ENCODE measurements around the gene GFRA4. TPM values are rescaled to one million over a fixed set of nuclear protein-coding genes. Genes with fewer than 3 reads are reported as not detected.

GFRA4 gene
- total RNA-seq, 2 experiments from 2014 or later = not detected

DNA sequence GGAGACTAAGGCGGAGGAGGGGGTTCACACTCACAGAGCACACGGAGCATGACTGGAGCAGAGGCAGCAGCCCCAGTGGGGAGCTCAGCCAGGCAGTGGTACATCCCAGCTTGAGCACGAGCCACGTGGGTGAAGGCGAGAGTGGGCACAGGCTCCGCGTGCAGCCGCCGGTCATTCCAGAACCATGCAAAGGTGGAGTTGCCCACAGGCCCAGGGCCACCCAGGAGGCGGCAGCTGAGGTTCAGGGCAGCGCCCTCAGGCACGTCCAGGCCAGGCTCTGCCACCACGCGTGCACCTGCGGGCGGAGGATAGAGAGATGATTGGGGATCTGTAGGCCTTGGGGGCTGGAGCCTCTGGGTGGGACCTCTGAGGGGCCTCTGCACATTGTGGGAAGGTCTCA, 28.1 kb upstream of the GFRA4 start:
- Mint-ChIP-seq H3K9me3 (peaks cover 1% of the 10 kb centered on the region), H3K36me3 (no peaks in the 10 kb centered on the region), H3K4me3 (no peak overlapping the region), H3K4me1 (ENCODE audit: low read depth) (no peaks in the 10 kb centered on the region), H3K27ac (no peak overlapping the region), H3K27me3 (peaks cover 2% of the 10 kb centered on the region)
- intact Hi-C loops (cut with micrococcal nuclease) = no loop called here
- ChIA-PET POLR2A (no interaction called here), CTCF (interaction anchor here (1.8 kb wide), 1 partner anchor 15 kb away, joined by 7 read pairs; no protein-coding TSS in a partner anchor)
- no peak for DNase-seq

DNA sequence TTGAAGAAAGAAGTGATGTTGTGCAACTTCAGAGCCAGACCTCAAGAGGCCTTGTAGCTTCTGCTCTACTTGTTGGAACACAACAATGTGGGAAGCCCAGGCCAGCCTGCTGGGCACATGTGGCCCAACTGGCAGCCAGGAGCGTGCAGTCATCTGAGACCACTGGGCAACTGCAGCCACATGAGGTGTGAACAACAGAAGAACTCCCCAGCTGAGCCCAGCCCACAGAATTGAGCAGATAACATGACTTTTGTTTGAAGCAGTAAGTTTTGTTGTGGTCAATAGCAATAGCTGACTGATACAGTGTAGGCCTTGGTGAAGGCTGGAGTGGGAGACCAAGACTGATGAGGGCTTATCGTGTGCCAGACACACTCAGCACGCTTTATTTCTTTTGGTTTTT, 27.2 kb upstream of the GFRA4 start:
- Mint-ChIP-seq H3K4me3 (no peak overlapping the region), H3K4me1 (ENCODE audit: low read depth) (no peaks in the 10 kb centered on the region), H3K36me3 (no peaks in the 10 kb centered on the region), H3K27me3 (peaks cover 7% of the 10 kb centered on the region), H3K9me3 (no peaks in the 10 kb centered on the region), H3K27ac (no peak overlapping the region)
- ChIA-PET POLR2A (no interaction called here), CTCF (no interaction called here)
- DNase-seq = no peak
- intact Hi-C loops (cut with micrococcal nuclease) = no loop called here

DNA sequence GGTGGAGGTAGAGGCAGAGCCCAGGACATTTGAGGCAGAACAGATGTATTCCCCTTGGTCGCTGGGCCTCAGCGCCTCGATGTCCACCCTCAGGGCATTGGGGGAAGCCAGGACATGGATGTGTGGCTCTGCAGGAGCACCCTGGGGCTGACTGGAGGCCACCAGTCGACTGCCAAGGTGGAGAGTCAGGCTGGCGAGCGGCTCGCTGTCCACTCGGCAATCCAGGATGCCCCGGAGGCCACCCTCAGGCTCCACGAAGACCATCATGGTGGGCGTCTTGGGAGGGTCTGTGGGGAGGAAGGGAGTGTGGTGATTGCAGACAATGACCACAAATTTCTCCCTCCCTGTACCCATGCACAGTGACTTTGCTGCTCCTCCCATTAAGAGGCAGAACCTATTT, 26.8 kb upstream of the GFRA4 start:
- ChIA-PET POLR2A (no interaction called here), CTCF (interaction anchor here (1.3 to 2.0 kb wide), 2 partner anchors 13 to 21 kb away, joined by 3 to 6 read pairs; no protein-coding TSS in a partner anchor)
- H3K36me3 Mint-ChIP-seq = no peaks in the 10 kb centered on the region
- no peak overlapping the region for H3K27ac Mint-ChIP-seq
- H3K9me3 Mint-ChIP-seq = no peaks in the 10 kb centered on the region
- H3K4me1 Mint-ChIP-seq (ENCODE audit: low read depth) = no peaks in the 10 kb centered on the region
- no peak overlapping the region for H3K4me3 Mint-ChIP-seq
- peaks cover 9% of the 10 kb centered on the region for H3K27me3 Mint-ChIP-seq
- DNase-seq = no peak
- intact Hi-C loops (cut with micrococcal nuclease) = no loop called here

DNA sequence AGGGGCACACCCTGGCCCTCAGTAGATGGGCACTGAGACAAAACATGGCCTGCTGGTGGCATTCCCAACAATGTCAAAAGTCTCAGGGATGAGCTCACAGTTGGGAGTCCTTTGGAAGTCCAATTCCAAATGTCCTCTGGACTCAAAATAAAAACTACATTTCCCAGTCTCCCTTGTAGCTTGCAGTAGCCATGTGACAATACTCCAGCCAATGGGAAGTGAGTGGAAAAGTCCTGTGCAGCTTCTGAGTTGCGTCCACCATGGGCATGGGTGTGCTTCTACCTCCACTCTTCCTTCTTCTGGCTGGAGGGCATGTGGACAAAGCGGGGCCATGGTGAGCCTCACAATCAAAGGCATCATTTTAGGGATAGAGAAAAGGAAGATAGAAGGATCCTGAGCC, 24.5 kb upstream of the GFRA4 start:
- DNase-seq = no peak
- POLR2A ChIA-PET = interaction anchor here (0.7 kb wide), 1 partner anchor 18 kb away, joined by 3 read pairs; no protein-coding TSS in a partner anchor
- CTCF ChIA-PET = interaction anchor here (1.4 to 1.5 kb wide), 3 partner anchors 10 to 61 kb away, joined by 4 to 9 read pairs (median 4); no protein-coding TSS in a partner anchor
- Mint-ChIP-seq H3K36me3 (no peaks in the 10 kb centered on the region), H3K27ac (no peak overlapping the region), H3K4me1 (ENCODE audit: low read depth) (no peaks in the 10 kb centered on the region), H3K9me3 (no peaks in the 10 kb centered on the region), H3K27me3 (peaks cover 13% of the 10 kb centered on the region), H3K4me3 (no peak overlapping the region)
- intact Hi-C loops (cut with micrococcal nuclease) = no loop called here

DNA sequence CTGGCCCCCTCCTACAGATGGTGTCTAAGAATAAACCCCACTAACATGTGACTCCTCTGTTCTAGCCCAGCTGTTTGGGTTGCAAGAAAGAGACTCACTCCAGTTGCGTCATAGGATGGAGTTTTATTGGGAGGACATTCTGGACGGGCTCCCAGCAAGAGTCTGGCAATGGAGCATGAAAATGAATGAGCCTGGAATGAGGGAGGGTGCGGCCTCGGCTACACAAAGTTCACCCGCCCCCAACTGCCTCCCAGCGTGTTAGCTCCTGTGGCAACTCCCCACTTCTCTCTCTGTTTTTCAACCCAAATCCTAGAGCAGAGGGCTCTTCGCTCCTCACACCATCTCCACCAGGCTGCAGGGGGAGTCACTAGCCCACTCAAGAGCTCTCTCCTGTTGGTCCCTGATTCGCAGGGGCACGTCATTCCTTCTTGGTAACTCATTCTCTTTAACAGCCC, 23.7 kb upstream of the GFRA4 start:
- no peak overlapping the region for H3K27ac Mint-ChIP-seq
- intact Hi-C loops (cut with micrococcal nuclease) = no loop called here
- no peaks in the 10 kb centered on the region for H3K4me1 Mint-ChIP-seq (ENCODE audit: low read depth)
- no peak for DNase-seq
- no peaks in the 10 kb centered on the region for H3K9me3 Mint-ChIP-seq
- ChIA-PET POLR2A (interaction anchor here (0.7 kb wide), 1 partner anchor 19 kb away, joined by 3 read pairs; no protein-coding TSS in a partner anchor), CTCF (interaction anchor here (1.4 to 1.5 kb wide), 3 partner anchors 10 to 62 kb away, joined by 4 to 9 read pairs (median 4); no protein-coding TSS in a partner anchor)
- peaks cover 16% of the 10 kb centered on the region for H3K27me3 Mint-ChIP-seq
- H3K4me3 Mint-ChIP-seq = no peak overlapping the region
- no peaks in the 10 kb centered on the region for H3K36me3 Mint-ChIP-seq

DNA sequence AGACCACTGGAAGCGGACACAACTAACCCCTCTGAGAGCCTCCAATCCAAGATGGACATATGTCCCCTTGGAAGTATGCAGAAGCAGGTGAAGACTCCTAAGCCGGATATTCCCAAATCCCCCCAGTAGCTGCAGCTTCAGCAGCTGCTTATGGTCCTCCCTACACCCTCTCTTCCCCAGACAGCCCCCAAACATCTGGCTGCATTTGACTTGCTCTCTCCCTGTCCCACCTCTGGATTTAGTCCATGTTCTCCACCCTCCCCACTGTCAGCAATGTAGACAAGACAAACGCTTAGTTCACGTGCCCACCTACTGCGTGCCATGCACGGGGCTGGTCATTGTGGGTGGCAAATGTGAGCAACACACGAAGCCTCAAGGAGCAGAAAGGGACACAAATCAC, 23.2 kb upstream of the GFRA4 start:
- Mint-ChIP-seq H3K9me3 (no peaks in the 10 kb centered on the region), H3K4me1 (ENCODE audit: low read depth) (no peaks in the 10 kb centered on the region), H3K27ac (no peak overlapping the region), H3K36me3 (no peaks in the 10 kb centered on the region), H3K27me3 (peaks cover 16% of the 10 kb centered on the region), H3K4me3 (no peak overlapping the region)
- POLR2A ChIA-PET = no interaction called here
- intact Hi-C loops (cut with micrococcal nuclease) = no loop called here
- CTCF ChIA-PET = interaction anchor here (1.4 to 2.0 kb wide), 3 partner anchors 10 to 63 kb away, joined by 4 to 6 read pairs (median 4); no protein-coding TSS in a partner anchor
- DNase-seq = no peak

DNA sequence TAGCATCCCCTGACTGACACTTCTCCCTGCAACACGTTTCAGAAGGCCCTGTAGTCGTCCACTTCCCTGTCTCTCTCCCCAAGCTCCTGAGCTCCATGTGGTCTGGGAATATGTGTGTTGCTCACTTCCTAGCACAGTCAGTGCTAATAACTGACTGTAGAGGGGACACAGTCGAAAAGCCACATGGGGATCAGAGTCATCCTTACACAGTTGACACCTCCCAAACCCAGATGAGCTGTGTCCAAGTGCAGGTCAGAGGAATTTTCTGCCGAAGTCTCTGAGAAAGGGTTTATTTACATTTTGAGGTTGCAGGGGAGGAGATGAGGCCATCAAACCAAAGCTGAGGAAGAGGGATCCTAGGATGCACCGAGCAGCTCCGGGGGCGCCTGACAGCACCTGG, 22.1 kb upstream of the GFRA4 start:
- no peak for DNase-seq
- Mint-ChIP-seq H3K4me1 (ENCODE audit: low read depth) (no peaks in the 10 kb centered on the region), H3K27ac (no peak overlapping the region), H3K27me3 (peaks cover 26% of the 10 kb centered on the region), H3K36me3 (no peaks in the 10 kb centered on the region), H3K4me3 (no peak overlapping the region), H3K9me3 (no peaks in the 10 kb centered on the region)
- intact Hi-C loops (cut with micrococcal nuclease) = no loop called here
- ChIA-PET CTCF (interaction anchor here (1.3 to 2.0 kb wide), 2 partner anchors 9 to 26 kb away, joined by 3 to 6 read pairs; no protein-coding TSS in a partner anchor), POLR2A (interaction anchor here (0.5 kb wide), 1 partner anchor 146 kb away, joined by 3 read pairs; no protein-coding TSS in a partner anchor)

DNA sequence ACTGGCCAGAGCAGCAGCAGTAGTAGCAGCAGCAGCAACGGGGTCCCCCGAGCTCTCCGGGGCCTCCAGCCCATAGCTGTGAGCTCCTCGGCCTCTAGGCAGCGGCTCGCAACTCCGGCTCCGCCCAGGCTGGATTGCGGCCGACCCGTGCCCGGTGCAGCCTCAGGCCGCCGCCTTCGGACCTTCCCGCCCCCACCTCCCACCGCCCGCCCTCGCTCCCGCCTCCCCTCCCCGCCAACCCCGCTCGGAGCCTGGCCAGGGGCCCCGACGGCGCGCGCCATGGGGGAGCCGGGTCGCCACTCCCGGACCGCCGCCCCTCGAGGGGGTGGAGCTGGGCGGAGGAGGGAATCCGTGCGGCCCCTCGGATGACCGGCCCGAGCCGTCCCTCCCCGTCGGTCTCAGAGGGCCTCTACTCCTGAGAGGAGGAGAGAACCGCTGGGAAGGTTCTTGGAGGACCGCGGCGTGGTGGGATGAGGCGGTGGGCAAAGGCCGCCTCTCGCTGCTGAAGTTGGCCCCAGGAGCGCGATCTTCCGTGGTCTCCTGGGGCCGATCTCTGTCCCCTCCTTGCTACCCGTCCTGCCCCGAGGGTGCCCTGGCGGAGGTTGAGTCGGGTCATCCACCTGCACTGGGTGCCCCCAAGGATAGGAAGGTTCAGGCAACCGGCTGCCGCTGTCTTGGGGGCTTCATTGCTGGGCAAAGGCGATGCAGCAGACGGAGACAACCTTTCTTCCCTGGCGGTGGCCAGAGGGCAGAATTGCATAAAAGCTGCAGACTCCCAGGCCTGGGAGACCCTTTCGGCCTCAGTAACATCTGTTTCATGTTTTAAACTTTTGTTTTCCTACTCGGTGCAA, 19.0 kb upstream of the GFRA4 start, which contains the start of gene ADAM33:
TSS of gene ADAM33 (minus strand) at position 80 of the 851 bp plus-strand sequence. CDS start at position 74, 6 bp downstream.
- H3K27ac Mint-ChIP-seq = no peak within 1 kb of the TSS
- intact Hi-C loops (cut with micrococcal nuclease) = no loop called here
- CTCF ChIA-PET = no interaction called here
- POLR2A ChIA-PET = no interaction called here
- no peaks in the 10 kb centered on the region for H3K9me3 Mint-ChIP-seq
- H3K36me3 Mint-ChIP-seq = no peaks in the 10 kb centered on the region
- H3K27me3 Mint-ChIP-seq = peaks cover 37% of the 10 kb centered on the region
- H3K4me3 Mint-ChIP-seq = no peak within 1 kb of the TSS
- DNase-seq = no peak
- H3K4me1 Mint-ChIP-seq (ENCODE audit: low read depth) = no peaks in the 10 kb centered on the region

DNA sequence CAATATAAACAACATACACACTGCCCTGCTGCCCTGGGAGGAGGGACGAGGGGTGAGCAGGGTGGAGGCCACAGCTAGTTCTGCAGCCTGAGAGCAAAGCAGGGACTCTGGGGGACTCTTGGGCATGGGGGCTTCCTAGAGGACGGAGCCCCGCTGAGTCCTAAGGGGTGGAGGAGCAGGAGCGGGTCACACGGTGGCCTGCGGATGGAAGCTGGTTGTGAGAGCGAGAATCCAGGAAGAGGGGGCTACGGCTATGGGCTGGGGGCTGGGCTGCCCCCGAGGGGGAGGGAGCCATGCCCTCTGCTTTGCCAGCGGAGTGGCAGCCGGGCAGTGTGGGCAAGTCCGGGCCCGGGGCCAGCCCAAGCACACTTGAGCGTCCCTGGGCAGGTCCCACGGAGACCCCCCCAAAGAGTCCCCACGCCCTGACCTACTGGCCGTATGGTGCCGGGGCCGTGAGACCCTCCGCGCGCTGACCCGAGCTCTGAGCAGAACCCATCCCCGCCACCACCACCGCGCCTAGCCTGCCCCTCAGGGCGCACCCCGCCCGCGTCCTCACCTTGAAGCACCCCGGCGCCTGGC, 18.2 kb upstream of the GFRA4 start:
- Mint-ChIP-seq H3K27ac (no peak overlapping the region), H3K27me3 (peaks cover 39% of the 10 kb centered on the region), H3K4me1 (ENCODE audit: low read depth) (no peaks in the 10 kb centered on the region), H3K36me3 (no peaks in the 10 kb centered on the region), H3K9me3 (no peaks in the 10 kb centered on the region), H3K4me3 (no peak overlapping the region)
- POLR2A ChIA-PET = no interaction called here
- intact Hi-C loops (cut with micrococcal nuclease) = no loop called here
- no peak for DNase-seq
- CTCF ChIA-PET = no interaction called here

DNA sequence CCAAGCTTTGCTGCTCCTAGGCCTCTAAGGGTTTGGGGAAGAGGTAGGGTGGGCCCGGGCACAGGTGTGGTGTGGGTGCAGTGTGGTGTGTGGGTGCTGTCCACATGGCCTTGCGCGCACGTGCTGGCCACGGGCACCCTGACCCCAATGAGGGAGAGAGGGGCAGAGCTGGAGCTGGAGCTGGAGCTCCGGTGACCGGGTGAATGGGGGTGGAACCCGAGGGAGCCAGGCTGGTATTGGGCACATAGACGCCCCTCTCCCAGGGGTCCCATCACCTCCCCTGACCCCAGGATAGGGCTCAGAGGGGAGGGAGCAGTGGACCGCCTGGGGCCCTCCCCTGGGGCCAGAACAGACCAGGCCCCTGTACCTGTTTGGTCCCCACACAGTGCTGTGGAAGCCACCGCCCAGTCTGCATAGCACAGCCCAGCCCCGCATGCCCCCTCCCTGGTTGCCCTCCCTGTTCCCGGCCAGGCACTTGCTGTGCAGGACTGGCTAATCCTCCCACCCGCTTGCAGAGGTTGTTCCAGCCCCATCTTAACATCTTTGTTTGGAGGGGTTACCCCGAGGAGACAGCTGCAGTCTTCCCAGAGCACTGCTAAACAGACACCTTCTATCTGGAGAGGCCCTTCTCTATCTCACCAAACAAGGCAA, 17.6 kb upstream of the GFRA4 start:
- H3K27ac Mint-ChIP-seq = no peak overlapping the region
- CTCF ChIA-PET = interaction anchor here (0.7 kb wide), 1 partner anchor 30 kb away, joined by 3 read pairs; no protein-coding TSS in a partner anchor

DNA sequence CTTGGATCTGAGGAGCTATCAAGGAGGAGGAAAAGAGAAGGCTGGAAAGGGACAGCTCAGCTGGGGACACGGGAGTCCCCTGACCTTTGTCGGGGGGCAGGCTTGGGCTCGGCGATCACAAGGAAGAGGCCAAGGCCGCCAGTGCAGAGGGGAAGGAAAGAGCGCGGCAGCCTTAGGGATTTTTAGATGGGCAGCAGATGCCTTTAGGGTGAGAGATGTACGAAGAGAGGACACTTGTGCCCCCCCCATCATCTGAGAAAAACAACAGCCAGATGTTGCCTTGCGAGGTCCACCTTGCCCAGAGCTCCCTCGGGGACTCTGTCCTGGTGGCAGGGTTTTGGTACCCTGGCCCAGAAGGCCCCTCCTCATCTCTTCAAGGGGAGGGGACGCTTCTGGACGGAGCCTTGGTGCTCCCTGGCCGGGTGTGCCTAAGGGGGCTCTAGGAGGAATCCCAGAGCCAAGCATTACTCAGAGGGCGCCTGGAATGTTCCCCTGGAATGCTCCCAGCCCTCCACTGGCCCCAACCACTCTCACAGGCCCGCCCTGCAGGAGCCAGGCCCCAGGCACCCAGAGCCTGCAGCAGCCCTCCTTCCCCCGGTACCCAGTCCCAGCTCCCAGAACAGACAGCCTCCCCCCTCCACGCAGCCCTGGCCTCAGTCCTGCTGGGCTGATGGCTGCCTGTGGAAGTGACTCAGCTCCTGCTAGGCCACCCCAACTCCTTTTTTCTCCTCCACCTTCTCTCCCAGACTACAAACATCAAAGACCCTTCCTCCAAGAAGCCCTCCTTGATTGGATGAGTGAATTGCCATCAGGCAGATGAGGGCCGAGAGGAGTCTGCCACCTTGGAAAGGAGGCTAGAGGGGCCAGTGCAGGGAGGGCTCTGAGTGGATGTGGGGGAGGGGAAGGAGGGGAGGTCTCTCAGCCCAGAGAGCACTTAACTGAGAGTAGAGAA, 16.8 kb upstream of the GFRA4 start:
- intact Hi-C loops (cut with micrococcal nuclease) = loop anchor here (5.0 kb wide), 1 partner anchor 402 kb away; no protein-coding TSS in a partner anchor
- Mint-ChIP-seq H3K4me3 (no peak overlapping the region), H3K9me3 (no peaks in the 10 kb centered on the region), H3K4me1 (ENCODE audit: low read depth) (no peaks in the 10 kb centered on the region), H3K36me3 (no peaks in the 10 kb centered on the region), H3K27me3 (peaks cover 38% of the 10 kb centered on the region), H3K27ac (no peak overlapping the region)
- DNase-seq = no peak
- ChIA-PET POLR2A (no interaction called here), CTCF (interaction anchor here (0.7 to 4.5 kb wide), 3 partner anchors 28 to 31 kb away, joined by 3 to 81 read pairs (median 3); no protein-coding TSS in a partner anchor)

More for the DNA sequence above, 17.6 kb upstream of the GFRA4 start:
- no peak for DNase-seq
- H3K27me3 Mint-ChIP-seq = peaks cover 36% of the 10 kb centered on the region
- no peaks in the 10 kb centered on the region for H3K4me1 Mint-ChIP-seq (ENCODE audit: low read depth)
- H3K36me3 Mint-ChIP-seq = no peaks in the 10 kb centered on the region
- no peak overlapping the region for H3K4me3 Mint-ChIP-seq
- intact Hi-C loops (cut with micrococcal nuclease) = no loop called here
- no peaks in the 10 kb centered on the region for H3K9me3 Mint-ChIP-seq
- POLR2A ChIA-PET = no interaction called here
